WTC11 (cell line): Measurements from ENCODE around the gene GRID2. TPM values are rescaled to one million over a fixed set of nuclear protein-coding genes. Genes with fewer than 3 reads are reported as not detected.

Experiments used
- ATAC-seq: fragments of 200-7000 bp; cut with Tn5 transposase; 2 replicates; pipeline ENCODE4 v1.10.0; 2021; ENCODE audit warnings: mild to moderate bottlenecking, moderate library complexity
- CTCF ChIA-PET: fragments of 300-600 bp; sonication (Branson Sonifier 250); formaldehyde crosslinking; loops from one replicate; lab custom pipeline; 2021; ENCODE audit warnings: antibody characterized with exemption; lab: Charles Lee
- POLR2A ChIA-PET: fragments of 350-600 bp; sonication (Branson Sonifier 250); formaldehyde crosslinking; loops from one replicate; lab custom pipeline; 2021; ENCODE audit warnings: antibody characterized with exemption; lab: Charles Lee
- DNase-seq: peaks from one replicate; pipeline ENCODE4 v3.0.0; 2021; ENCODE audit warnings: low spot score
- H3K27ac Mint-ChIP-seq: 2 replicates; pipeline ENCODE4 v1.8.0; 2021; ENCODE audit warnings: mixed read lengths
- H3K27me3 Mint-ChIP-seq: 2 replicates; pipeline ENCODE4 v1.8.0; 2021; ENCODE audit warnings: low read depth, mild to moderate bottlenecking, moderate library complexity, mixed read lengths
- H3K36me3 Mint-ChIP-seq: 2 replicates; pipeline ENCODE4 v1.8.0; 2021; ENCODE audit warnings: mixed read lengths
- H3K4me1 Mint-ChIP-seq: 2 replicates; pipeline ENCODE4 v1.8.0; 2022; ENCODE audit warnings: mixed read lengths
- H3K4me3 Mint-ChIP-seq: 2 replicates; pipeline ENCODE4 v1.8.0; 2021; ENCODE audit warnings: mild to moderate bottlenecking, moderate library complexity, mixed read lengths
- H3K9me3 Mint-ChIP-seq: 2 replicates; pipeline ENCODE4 v1.8.0; 2021; ENCODE audit warnings: mixed read lengths
- ATF2 ChIP-seq: sonication (generic); formaldehyde crosslinking; IDR thresholded peaks from 2 replicates; pipeline ENCODE4 v1.8.1; 2022; ENCODE audit warnings: low read depth, missing genetic modification reagents, borderline replicate concordance
- CBFB ChIP-seq: sonication (generic); formaldehyde crosslinking; IDR thresholded peaks from 2 replicates; pipeline ENCODE4 v1.8.1; 2022; ENCODE audit warnings: mild to moderate bottlenecking, low read depth, missing genetic modification reagents
- CREB1 ChIP-seq: sonication (generic); formaldehyde crosslinking; IDR thresholded peaks from 2 replicates; pipeline ENCODE4 v1.8.0; 2023; ENCODE audit warnings: mild to moderate bottlenecking, missing genetic modification reagents
- GTF2I ChIP-seq: fragments of 250-450 bp; sonication (Bioruptor Pico); conservative IDR thresholded peaks from 2 replicates; pipeline ENCODE4 v1.4.0; 2021; ENCODE audit warnings: mild to moderate bottlenecking
- MYBL2 ChIP-seq: sonication (generic); formaldehyde crosslinking; IDR thresholded peaks from 2 replicates; pipeline ENCODE4 v1.8.1; 2023; ENCODE audit warnings: mild to moderate bottlenecking, moderate library complexity, missing genetic modification reagents
- OVOL2 ChIP-seq: fragments of 250-450 bp; sonication (Bioruptor Pico); IDR thresholded peaks from 2 replicates; pipeline ENCODE4 v1.9.0; 2021; ENCODE audit warnings: mild to moderate bottlenecking, borderline replicate concordance
- SMAD3 ChIP-seq: sonication (generic); formaldehyde crosslinking; IDR thresholded peaks from 2 replicates; pipeline ENCODE4 v1.8.0; 2022; ENCODE audit warnings: missing genetic modification reagents, mild to moderate bottlenecking, borderline replicate concordance
- SMAD4 ChIP-seq: sonication (generic); formaldehyde crosslinking; IDR thresholded peaks from 2 replicates; pipeline ENCODE4 v1.8.0; 2022; ENCODE audit warnings: mild to moderate bottlenecking, missing genetic modification reagents
- ZBTB21 ChIP-seq: sonication (generic); formaldehyde crosslinking; IDR thresholded peaks from 2 replicates; pipeline ENCODE4 v1.8.1; 2023; ENCODE audit warnings: mild to moderate bottlenecking, missing genetic modification reagents, borderline replicate concordance
- ZBTB43 ChIP-seq: sonication (generic); formaldehyde crosslinking; IDR thresholded peaks from 2 replicates; pipeline ENCODE4 v1.8.1; 2023; ENCODE audit warnings: mild to moderate bottlenecking, missing genetic modification reagents
- ZNF396 ChIP-seq: fragments of 250-450 bp; sonication (Bioruptor Pico); IDR thresholded peaks from 2 replicates; pipeline ENCODE4 v1.8.0; 2021; ENCODE audit warnings: mild to moderate bottlenecking, moderate library complexity, borderline replicate concordance
- ZNF416 ChIP-seq: fragments of 250-450 bp; sonication (Bioruptor Pico); IDR thresholded peaks from 2 replicates; pipeline ENCODE4 v1.9.0; 2021; ENCODE audit warnings: mild to moderate bottlenecking, inconsistent platforms
- total RNA-seq: library from RNA; stranded (reverse); gene quantifications from 3 replicates; pipeline ENCODE4 v1.2.3, GENCODE V29; 2021
- TF ChIP-seq, protein P1 (sequence below): fragments of 250-450 bp; sonication (Bioruptor Pico); IDR thresholded peaks from 2 replicates; pipeline ENCODE4 v1.9.0; 2021; ENCODE audit warnings: mild to moderate bottlenecking, borderline replicate concordance
- TF ChIP-seq, protein P2 (sequence below): fragments of 250-450 bp; sonication (Bioruptor Pico); IDR thresholded peaks from 2 replicates; pipeline ENCODE4 v1.9.0; 2021; ENCODE audit warnings: moderate library complexity, mild to moderate bottlenecking, inconsistent platforms, borderline replicate concordance
- TF ChIP-seq, protein P3 (sequence below): fragments of 250-450 bp; sonication (Bioruptor Pico); IDR thresholded peaks from 2 replicates; pipeline ENCODE4 v1.9.0; 2021; ENCODE audit warnings: mild to moderate bottlenecking

Gene GRID2
- total RNA-seq, 1 experiment from 2014 or later, result 26.8 TPM

DNA sequence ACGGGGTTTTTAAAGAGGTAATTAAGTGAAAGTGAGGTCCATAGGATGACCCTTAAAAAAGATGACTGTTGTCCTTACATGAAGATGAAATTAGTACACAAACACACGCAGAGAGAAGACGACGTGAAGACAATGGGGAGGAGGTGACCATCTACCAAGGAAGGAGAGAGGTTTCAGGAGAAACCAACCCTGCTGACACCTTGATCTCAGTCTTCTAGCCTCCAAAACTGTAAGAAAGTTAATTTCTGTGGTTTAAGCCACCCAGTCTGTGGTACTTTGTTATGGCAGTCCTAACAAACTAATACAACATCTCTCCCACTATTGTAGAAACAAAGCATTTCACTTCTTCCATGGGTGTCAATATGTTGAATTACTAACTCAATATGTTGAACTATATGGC lies 1385.2 kb downstream of the GRID2 start (continued):
- TF ChIP-seq, protein P1, sequence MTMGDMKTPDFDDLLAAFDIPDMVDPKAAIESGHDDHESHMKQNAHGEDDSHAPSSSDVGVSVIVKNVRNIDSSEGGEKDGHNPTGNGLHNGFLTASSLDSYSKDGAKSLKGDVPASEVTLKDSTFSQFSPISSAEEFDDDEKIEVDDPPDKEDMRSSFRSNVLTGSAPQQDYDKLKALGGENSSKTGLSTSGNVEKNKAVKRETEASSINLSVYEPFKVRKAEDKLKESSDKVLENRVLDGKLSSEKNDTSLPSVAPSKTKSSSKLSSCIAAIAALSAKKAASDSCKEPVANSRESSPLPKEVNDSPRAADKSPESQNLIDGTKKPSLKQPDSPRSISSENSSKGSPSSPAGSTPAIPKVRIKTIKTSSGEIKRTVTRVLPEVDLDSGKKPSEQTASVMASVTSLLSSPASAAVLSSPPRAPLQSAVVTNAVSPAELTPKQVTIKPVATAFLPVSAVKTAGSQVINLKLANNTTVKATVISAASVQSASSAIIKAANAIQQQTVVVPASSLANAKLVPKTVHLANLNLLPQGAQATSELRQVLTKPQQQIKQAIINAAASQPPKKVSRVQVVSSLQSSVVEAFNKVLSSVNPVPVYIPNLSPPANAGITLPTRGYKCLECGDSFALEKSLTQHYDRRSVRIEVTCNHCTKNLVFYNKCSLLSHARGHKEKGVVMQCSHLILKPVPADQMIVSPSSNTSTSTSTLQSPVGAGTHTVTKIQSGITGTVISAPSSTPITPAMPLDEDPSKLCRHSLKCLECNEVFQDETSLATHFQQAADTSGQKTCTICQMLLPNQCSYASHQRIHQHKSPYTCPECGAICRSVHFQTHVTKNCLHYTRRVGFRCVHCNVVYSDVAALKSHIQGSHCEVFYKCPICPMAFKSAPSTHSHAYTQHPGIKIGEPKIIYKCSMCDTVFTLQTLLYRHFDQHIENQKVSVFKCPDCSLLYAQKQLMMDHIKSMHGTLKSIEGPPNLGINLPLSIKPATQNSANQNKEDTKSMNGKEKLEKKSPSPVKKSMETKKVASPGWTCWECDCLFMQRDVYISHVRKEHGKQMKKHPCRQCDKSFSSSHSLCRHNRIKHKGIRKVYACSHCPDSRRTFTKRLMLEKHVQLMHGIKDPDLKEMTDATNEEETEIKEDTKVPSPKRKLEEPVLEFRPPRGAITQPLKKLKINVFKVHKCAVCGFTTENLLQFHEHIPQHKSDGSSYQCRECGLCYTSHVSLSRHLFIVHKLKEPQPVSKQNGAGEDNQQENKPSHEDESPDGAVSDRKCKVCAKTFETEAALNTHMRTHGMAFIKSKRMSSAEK (CRISPR knock-in tag), result no peak
- TF ChIP-seq ZBTB43 (CRISPR knock-in tag) (no peak), SMAD4 (CRISPR knock-in tag) (no peak), MYBL2 (CRISPR knock-in tag) (no peak), SMAD3 (CRISPR knock-in tag) (no peak), ZBTB21 (CRISPR knock-in tag) (no peak), OVOL2 (CRISPR knock-in tag) (no peak), CREB1 (CRISPR knock-in tag) (no peak)
- TF ChIP-seq, protein P2, sequence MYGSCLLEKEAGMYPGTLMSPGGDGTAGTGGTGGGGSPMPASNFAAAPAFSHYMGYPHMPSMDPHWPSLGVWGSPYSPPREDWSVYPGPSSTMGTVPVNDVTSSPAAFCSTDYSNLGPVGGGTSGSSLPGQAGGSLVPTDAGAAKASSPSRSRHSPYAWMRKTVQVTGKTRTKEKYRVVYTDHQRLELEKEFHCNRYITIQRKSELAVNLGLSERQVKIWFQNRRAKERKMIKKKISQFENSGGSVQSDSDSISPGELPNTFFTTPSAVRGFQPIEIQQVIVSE, result no peak

- H3K27ac Mint-ChIP-seq, result no peak overlapping the region
- TF ChIP-seq, protein P3, sequence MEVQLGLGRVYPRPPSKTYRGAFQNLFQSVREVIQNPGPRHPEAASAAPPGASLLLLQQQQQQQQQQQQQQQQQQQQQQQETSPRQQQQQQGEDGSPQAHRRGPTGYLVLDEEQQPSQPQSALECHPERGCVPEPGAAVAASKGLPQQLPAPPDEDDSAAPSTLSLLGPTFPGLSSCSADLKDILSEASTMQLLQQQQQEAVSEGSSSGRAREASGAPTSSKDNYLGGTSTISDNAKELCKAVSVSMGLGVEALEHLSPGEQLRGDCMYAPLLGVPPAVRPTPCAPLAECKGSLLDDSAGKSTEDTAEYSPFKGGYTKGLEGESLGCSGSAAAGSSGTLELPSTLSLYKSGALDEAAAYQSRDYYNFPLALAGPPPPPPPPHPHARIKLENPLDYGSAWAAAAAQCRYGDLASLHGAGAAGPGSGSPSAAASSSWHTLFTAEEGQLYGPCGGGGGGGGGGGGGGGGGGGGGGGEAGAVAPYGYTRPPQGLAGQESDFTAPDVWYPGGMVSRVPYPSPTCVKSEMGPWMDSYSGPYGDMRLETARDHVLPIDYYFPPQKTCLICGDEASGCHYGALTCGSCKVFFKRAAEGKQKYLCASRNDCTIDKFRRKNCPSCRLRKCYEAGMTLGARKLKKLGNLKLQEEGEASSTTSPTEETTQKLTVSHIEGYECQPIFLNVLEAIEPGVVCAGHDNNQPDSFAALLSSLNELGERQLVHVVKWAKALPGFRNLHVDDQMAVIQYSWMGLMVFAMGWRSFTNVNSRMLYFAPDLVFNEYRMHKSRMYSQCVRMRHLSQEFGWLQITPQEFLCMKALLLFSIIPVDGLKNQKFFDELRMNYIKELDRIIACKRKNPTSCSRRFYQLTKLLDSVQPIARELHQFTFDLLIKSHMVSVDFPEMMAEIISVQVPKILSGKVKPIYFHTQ, result no peak
- no peak for TF ChIP-seq ZNF396 (CRISPR knock-in tag)
- H3K4me3 Mint-ChIP-seq, result no peak overlapping the region
- CTCF ChIA-PET, result no interaction called here
- peaks cover 4% of the 10 kb centered on the region; the same call in 1 of the 2 replicates for H3K4me1 Mint-ChIP-seq
- H3K36me3 Mint-ChIP-seq, result no peaks in the 10 kb centered on the region
- POLR2A ChIA-PET, result no interaction called here
- no peaks in the 10 kb centered on the region for H3K27me3 Mint-ChIP-seq
- H3K9me3 Mint-ChIP-seq, result no peaks in the 10 kb centered on the region
- DNase-seq (no peak), ATAC-seq (no peak)
Measured at GRCh38 chr4:93693141-93693540, 1389.4 kb downstream of the GRID2 start.

- Mint-ChIP-seq H3K4me1 (no peaks in the 10 kb centered on the region), H3K4me3 (no peak overlapping the region), H3K27ac (no peak overlapping the region), H3K27me3 (no peaks in the 10 kb centered on the region), H3K9me3 (no peaks in the 10 kb centered on the region)
- DNase-seq, result no peak
- CTCF ChIA-PET, result no interaction called here
- POLR2A ChIA-PET, result no interaction called here
- TF ChIP-seq ATF2 (CRISPR knock-in tag) (no peak), ZNF416 (no peak), GTF2I (CRISPR knock-in tag) (no peak), CBFB (CRISPR knock-in tag) (no peak)
- TF ChIP-seq, all 79 proteins: peak for 0
- no peak for ATAC-seq
- H3K36me3 Mint-ChIP-seq, result no peaks in the 10 kb centered on the region
Measured at GRCh38 chr4:93698686-93699085, 1394.9 kb downstream of the GRID2 start.
